Astrocyte (in vitro differentiated cells and primary cell): Measurements from ENCODE around the gene ORM1.

Experiments used
- EZH2 ChIP-seq: IDR thresholded peaks from 2 replicates; pipeline ENCODE4 v1.6.1; 2012; ENCODE audit warnings: mild to moderate bottlenecking, low read length, inconsistent platforms; ENCODE audit not compliant: insufficient read depth
- TF ChIP-seq, protein P1 (sequence below): IDR thresholded peaks from 2 replicates; pipeline ENCODE4 v1.5.1; 2011; ENCODE audit warnings: low read depth, mild to moderate bottlenecking, inconsistent platforms, low read length, moderate library complexity; ENCODE audit not compliant: insufficient read depth

GRCh38 chr9:114341991-114342390 lies 19.1 kb downstream of the ORM1 start:
- TF ChIP-seq, protein P1, sequence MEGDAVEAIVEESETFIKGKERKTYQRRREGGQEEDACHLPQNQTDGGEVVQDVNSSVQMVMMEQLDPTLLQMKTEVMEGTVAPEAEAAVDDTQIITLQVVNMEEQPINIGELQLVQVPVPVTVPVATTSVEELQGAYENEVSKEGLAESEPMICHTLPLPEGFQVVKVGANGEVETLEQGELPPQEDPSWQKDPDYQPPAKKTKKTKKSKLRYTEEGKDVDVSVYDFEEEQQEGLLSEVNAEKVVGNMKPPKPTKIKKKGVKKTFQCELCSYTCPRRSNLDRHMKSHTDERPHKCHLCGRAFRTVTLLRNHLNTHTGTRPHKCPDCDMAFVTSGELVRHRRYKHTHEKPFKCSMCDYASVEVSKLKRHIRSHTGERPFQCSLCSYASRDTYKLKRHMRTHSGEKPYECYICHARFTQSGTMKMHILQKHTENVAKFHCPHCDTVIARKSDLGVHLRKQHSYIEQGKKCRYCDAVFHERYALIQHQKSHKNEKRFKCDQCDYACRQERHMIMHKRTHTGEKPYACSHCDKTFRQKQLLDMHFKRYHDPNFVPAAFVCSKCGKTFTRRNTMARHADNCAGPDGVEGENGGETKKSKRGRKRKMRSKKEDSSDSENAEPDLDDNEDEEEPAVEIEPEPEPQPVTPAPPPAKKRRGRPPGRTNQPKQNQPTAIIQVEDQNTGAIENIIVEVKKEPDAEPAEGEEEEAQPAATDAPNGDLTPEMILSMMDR, result no peak
- TF ChIP-seq EZH2, result no peak
